HEK293 (cell line): ENCODE results near the gene POLR2C.
A peak's percentile ranks its signal among the peaks of the same experiment; 100 is the strongest.

Source experiments
- KLF7 ChIP-seq: fragments of 450-650 bp; formaldehyde crosslinking; IDR thresholded peaks from 2 replicates; pipeline ENCODE4 v1.5.1; 2016; ENCODE audit warnings: missing biosample characterization, missing genetic modification characterization, borderline replicate concordance
- TF ChIP-seq, protein P1 (sequence below): fragments of 450-650 bp; formaldehyde crosslinking; IDR thresholded peaks from 2 replicates; pipeline ENCODE4 v1.5.1; 2017; ENCODE audit warnings: missing biosample characterization, mild to moderate bottlenecking, missing genetic modification characterization, moderate library complexity
- TF ChIP-seq, protein P2 (sequence below): fragments of 450-650 bp; formaldehyde crosslinking; IDR thresholded peaks from 2 replicates; pipeline ENCODE4 v1.5.1; 2016; ENCODE audit warnings: missing biosample characterization, missing genetic modification characterization

DNA sequence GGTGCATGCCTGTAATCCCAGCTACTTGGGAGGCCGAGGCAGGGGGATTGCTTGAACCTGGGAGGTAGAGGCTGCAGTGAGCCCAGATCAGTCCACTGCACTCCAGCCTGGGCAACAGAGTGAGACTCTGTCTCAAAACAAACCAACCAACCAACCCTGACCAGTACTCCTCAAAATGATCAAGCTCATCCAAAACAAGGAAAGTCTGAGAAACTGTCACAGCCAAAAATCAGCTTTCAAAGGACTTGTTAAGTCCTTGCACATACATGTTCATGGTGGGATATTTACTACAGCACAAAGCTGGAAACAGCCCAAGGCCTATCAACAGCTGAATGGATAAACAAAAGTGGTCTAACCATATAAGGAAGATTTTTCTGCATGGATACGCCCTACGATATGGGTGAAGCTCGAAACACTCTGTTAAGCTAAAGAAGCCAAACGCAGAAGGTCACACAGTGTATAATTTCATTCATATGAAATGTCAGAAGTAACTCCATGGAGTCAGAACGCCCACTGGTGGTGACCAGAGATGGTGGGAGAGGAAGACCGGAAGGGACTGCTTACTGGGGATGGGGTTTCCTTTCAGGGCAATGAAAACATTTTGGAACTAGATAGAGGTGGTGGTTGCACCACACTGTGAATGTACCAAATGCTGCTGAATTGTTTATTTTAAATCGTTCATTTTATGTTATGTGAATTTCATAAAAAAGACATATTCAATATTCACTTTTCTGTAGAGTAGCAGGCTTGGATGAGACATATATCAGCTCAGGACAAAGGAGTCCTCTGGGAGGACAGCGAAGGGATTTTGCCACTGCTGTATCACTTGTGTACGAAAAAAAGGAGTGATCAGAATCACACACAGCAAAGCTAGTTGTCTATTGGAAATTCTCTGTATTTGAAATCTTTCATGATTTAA, 40.2 kb upstream of the POLR2C start:
- TF ChIP-seq KLF7 (tag by site-specific recombination), result no peak
- TF ChIP-seq, protein P1, sequence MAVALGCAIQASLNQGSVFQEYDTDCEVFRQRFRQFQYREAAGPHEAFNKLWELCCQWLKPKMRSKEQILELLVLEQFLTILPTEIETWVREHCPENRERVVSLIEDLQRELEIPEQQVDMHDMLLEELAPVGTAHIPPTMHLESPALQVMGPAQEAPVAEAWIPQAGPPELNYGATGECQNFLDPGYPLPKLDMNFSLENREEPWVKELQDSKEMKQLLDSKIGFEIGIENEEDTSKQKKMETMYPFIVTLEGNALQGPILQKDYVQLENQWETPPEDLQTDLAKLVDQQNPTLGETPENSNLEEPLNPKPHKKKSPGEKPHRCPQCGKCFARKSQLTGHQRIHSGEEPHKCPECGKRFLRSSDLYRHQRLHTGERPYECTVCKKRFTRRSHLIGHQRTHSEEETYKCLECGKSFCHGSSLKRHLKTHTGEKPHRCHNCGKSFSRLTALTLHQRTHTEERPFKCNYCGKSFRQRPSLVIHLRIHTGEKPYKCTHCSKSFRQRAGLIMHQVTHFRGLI (tag by site-specific recombination), result no peak
- TF ChIP-seq, protein P2, sequence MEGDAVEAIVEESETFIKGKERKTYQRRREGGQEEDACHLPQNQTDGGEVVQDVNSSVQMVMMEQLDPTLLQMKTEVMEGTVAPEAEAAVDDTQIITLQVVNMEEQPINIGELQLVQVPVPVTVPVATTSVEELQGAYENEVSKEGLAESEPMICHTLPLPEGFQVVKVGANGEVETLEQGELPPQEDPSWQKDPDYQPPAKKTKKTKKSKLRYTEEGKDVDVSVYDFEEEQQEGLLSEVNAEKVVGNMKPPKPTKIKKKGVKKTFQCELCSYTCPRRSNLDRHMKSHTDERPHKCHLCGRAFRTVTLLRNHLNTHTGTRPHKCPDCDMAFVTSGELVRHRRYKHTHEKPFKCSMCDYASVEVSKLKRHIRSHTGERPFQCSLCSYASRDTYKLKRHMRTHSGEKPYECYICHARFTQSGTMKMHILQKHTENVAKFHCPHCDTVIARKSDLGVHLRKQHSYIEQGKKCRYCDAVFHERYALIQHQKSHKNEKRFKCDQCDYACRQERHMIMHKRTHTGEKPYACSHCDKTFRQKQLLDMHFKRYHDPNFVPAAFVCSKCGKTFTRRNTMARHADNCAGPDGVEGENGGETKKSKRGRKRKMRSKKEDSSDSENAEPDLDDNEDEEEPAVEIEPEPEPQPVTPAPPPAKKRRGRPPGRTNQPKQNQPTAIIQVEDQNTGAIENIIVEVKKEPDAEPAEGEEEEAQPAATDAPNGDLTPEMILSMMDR (tag by site-specific recombination), result peak; percentile 74
